ENCODE measurements around the gene TRIM56. TPM values are rescaled to one million over a fixed set of nuclear protein-coding genes. Genes with fewer than 3 reads are reported as not detected.
"Not testable (repeated sequence)": the region's sequence is repeated elsewhere in the genome, so short reads cannot be mapped to it uniquely, and the experiment has no call there.

Gene TRIM56
- polyA plus RNA-seq, 3 donors: 6.7 to 23.1 (median 10.2) TPM

DNA sequence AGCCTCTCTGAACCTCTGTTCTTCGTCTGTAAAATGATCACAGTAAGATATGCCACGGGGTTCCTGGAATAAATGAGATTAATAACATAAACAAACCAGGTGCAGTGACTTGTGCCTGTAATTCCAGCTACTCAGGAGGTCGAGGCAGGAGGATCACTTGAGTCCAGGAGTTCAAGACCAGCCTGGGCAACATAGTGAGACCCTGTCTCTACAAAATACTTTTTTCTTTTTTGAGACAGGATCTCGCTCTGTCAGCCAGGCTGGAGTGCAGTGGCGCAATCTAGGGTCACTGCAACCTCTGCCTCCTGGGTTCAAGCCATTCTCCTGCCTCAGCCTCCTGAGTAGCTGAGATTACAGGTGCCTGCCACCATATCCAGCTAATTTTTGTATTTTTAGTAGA lies 20.0 kb downstream of the TRIM56 start:
- H3K27ac ChIP-seq (ENCODE audit: low read depth, low read length): not testable (repeated sequence)
- WGBS, 3 donors: 73 to 76% (median 73%) methylated on average over 5 of the region's 5 CpGs

DNA sequence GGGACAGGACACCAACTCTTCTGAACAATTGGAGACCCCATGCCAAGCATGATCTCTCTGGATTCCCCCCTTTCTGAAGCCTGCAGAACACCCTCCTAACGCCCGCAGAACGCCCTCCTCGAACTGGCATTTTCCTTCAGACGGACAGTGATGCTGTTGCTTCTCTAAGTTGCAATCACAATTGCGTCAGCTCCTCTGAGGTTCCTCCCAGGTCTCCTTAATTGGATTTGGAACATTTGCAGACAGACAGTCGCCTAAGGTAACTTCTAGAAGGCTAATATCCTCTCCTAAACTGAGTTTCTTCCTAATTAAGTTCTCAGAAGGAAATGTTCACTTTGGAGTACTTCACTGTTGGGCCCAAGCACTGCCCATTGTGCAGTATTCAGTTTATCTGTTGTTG lies 21.1 kb downstream of the TRIM56 start:
- 66 to 88% (median 69%) methylated on average over 7 of the region's 7 CpGs for WGBS, 3 donors
- H3K27ac ChIP-seq (ENCODE audit: low read depth, low read length): no peak overlapping the region

DNA sequence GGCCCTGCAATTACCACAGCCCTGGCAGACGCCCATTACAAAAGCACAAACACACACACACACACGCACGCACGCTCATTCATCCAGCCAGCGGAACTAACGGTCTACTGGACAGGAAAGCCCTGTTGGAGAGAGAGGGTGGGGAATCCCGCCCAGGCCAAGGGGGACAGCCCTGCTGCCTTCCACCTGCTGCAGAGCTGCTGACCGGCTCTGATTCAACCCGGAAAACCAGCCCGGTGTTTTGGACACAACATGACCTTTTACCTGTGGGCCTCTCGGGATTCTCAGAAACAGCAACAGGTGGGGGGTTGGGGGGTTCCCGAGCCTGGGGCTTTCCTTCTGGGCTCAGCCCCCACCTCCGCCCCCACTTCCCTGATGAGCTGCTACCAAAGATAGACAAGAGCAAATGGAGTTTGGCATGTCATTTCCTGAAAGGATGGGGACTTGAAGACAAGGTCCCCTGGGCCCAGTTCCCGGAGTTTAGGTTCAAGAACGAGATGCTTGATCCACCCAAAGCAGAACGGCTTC lies 23.1 kb downstream of the TRIM56 start:
- WGBS, 3 donors: 14 to 44% (median 31%) methylated on average over 16 of the region's 16 CpGs
- no peak overlapping the region for H3K27ac ChIP-seq (ENCODE audit: low read depth, low read length)

DNA sequence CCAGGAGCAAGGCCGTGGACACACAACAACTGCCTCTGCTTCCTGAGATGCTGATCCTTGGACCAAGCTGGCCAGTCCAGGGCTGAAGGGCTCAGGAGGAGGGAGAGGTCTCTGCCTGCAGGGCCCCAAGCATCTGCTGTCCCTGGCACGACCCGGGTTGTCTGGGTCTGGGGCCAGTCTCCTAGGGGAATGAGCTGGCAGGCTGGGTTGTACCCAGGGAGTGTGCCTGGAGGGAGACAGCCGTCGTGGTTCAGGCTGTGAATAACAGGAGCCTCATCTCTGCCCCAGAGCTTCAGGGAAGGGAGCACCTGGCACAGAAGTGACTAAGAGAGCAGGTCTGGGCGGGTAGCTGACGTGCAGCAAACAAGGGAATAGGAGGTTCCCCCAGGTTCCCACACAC lies 23.7 kb downstream of the TRIM56 start:
- H3K27ac ChIP-seq (ENCODE audit: low read depth, low read length): no peak overlapping the region
- 57 to 75% (median 67%) methylated on average over 7 of the region's 7 CpGs for whole genome bisulfite sequencing, 3 donors

DNA sequence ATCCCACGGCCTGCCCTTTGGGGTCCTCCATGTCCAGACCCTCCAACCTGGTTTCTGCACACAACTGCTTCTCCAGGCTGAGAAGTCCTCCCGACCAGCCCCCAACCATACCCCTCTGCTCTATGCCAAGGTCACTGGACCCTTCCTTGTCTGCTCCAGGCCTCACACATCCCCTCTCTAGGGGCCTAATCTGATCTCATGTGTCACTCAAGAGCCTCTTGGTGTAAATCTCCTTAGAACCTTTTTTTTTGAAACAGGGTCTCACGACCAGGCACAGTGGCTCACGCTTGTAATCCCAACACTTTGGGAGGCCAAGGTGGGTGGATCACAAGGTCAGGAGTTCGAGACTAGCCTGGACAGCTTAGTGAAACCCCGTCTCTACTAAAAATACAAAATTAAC lies 24.1 kb downstream of the TRIM56 start:
- 76 to 93% (median 91%) methylated on average over 6 of the region's 6 CpGs for WGBS, 3 donors
- H3K27ac ChIP-seq (ENCODE audit: low read depth, low read length): no peak overlapping the region

DNA sequence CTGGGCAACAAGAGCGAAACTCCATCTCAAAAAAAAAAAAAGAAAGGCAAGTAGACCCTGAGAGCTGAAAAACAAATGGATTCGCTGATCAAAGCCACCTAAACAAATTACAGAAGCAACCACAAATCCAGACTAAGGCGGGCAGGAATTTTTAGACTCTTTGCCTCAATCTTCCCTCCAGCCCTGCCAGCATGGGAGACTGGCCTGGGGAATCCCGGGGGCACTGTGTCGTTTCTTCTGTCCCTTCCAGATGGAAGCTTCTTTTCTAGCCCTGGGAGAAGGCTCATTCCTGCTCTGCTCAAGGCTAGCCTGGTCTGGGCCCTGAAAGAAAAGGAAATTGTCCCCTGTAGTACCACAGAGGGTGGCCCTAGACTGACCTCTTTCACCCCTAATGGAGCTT lies 26.0 kb downstream of the TRIM56 start:
- H3K27ac ChIP-seq (ENCODE audit: low read depth, low read length): no peak overlapping the region
- WGBS, 3 donors: 89 to 95% (median 89%) methylated on average over 4 to 5 of the region's 5 CpGs

DNA sequence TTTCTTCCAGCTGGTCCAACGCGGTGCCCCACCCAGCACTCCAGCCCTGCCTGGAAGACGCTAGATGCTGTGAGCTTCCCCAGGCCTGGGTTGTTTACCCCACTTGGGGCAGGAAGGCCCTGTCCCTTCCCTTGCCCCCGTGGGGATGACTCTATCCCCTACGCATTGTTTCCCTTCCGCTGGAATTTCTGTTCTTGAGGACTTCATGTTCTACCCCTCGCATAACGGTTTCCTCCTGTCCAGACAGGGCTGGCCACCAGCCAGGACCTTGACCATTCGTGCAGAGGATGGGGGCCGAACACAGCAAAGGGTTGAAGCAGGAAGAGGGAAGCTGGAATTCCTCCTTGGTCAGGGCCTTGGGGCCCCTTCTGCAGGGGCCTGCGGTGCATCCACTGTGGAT lies 27.0 kb downstream of the TRIM56 start:
- H3K27ac ChIP-seq (ENCODE audit: low read depth, low read length): no peak overlapping the region
- WGBS, 3 donors: 55 to 64% (median 56%) methylated on average over 11 of the region's 11 CpGs

DNA sequence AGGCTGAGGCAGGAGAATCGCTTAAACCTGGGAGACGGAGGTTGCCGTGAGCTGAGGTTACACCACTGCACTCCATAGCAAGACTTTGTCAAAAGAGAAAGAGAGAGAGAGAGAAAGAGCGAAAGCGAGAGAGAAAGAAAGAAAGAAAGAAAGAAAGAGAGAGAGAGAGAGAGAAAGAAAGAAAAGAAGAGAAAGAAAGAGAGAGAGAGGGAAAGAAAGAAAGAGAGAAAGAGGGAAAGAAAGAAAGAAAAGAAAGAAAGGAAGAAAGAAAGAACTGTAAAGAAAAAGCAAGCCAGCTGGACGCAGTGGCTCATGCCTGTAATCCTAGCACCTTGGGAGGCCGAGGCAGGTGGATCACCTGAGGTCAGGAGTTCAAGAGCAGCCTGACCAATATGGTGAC lies 27.9 kb downstream of the TRIM56 start:
- H3K27ac ChIP-seq (ENCODE audit: low read depth, low read length): not testable (repeated sequence)
- WGBS, 3 donors: 92 to 96% (median 96%) methylated on average over 7 of the region's 7 CpGs

DNA sequence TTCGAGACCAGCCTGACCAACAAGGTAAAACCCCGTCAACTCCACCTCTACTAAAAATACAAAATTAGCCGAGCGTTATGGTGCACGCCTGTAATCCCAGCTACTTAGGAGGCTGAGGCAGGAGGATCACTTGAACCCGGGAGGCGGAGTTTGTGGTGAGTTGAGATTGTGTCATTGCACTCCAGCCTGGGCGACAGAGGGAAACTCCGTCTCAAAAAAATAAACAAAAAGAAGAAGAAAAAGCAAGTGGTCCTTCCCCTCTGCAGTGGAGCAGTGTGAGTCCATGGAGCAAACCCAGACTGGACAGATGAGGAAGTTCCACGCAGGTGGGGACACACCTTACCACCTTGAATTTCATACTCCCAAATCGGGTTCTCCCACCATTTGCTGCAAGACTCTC lies 28.6 kb downstream of the TRIM56 start:
- no peak overlapping the region for H3K27ac ChIP-seq (ENCODE audit: low read depth, low read length)
- 75 to 82% (median 81%) methylated on average over 11 of the region's 11 CpGs for WGBS, 3 donors

DNA sequence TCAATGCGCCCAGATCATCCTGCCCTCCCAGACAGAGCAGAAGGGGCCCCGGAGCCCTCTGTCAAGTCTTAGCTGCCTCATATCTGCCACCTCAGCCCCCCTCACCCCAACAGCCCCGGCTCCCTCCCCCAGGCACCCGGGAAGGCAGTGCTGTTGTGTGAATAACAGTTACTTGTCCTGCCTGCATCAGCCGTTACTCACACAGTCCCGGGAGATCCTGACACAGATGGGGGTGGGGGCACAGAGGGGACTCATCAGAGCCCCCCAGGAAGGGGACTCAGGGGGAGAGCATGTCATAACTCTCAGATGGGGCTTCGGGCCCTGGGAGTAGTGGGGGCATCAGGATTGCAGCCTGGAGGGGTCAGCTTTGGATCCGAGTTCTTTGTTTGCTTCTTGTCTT lies 29.2 kb downstream of the TRIM56 start:
- 52 to 72% (median 66%) methylated on average over 8 of the region's 8 CpGs for WGBS, 3 donors
- no peak overlapping the region for H3K27ac ChIP-seq (ENCODE audit: low read depth, low read length)

DNA sequence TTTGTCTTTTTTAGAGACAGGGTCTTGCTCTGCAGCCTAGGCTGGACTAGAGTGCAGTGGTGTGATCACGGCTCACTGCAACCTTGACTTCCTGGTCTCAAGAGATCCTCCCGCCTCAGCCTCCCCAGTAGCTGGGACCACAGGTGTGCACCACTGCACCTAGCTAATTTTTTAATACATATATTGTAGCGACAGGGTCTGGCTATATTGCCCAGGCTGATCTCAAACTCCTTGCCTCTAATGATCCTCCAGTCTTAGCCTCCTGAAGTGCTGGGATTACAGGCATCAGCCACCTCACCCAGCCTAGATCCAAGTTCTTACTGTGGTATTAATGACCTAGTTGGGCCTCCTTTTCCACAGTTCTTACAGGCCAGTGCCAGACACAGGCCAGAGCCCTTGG lies 29.9 kb downstream of the TRIM56 start:
- H3K27ac ChIP-seq (ENCODE audit: low read depth, low read length): no peak overlapping the region
- 86 to 94% (median 92%) methylated on average over 3 of the region's 3 CpGs for WGBS, 3 donors

DNA sequence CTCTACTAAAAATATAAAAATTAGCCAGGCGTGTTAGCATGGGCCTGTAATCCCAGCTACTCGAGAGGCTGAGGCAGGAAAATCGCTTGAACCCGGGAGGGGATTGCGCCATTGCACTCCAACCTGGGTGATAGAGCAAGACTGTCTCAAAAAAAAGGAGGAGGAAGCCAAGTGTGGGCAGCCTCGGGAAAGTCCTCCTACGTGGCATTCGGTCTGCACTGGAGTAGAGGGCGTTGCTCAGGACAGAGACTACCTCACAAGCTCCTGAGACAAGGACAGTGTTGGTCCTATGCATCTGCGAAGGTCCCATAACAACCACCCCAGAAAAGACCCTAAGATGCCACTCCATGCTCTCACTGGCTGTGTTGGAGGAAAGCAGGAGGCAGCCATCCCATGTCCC lies 31.6 kb downstream of the TRIM56 start:
- WGBS, 3 donors: 69 to 80% (median 73%) methylated on average over 10 of the region's 10 CpGs
- H3K27ac ChIP-seq (ENCODE audit: low read depth, low read length): no peak overlapping the region

DNA sequence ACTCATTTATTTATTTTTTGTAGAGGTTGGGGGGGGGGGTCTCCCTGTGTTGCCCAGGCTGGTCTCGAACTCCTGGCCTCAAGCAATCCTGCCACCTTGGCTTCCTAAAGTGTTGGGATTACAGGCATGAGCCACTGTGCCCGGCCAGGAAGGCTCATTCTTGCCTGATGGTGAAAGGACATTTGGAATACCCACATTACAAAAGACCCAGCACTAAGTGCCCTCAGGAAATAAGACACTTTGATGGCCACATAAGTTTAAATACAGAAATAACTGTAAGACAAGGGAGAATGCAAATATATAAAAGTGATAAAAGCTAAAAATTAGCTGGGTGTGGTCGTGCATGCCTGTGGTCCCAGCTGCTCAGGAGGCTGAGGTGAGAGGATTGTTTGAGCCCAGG lies 33.6 kb downstream of the TRIM56 start:
- WGBS, 3 donors: 84 to 90% (median 89%) methylated on average over 3 of the region's 3 CpGs
- H3K27ac ChIP-seq (ENCODE audit: low read depth, low read length): no peak overlapping the region

DNA sequence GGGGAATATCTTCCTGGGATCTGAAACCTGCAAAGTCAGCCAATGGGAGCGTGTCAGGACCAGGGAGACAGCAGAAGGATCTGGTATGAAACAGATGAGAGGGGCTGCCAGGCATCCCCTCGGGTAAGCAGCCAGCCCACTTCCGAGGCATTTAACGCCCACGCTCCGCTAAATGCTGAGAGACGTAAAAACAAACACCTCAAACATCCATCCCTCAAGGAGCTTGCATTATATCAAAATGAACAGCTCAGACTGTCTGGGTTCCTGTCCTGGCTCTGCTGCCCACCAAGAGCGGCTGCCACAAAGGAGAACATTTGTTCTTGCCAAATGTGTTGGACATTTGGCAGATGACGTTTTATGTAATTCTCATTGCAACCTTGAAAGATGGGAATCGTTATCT lies 34.6 kb downstream of the TRIM56 start:
- no peak overlapping the region for H3K27ac ChIP-seq (ENCODE audit: low read depth, low read length)
- 44 to 70% (median 61%) methylated on average over 10 of the region's 10 CpGs for WGBS, 3 donors

DNA sequence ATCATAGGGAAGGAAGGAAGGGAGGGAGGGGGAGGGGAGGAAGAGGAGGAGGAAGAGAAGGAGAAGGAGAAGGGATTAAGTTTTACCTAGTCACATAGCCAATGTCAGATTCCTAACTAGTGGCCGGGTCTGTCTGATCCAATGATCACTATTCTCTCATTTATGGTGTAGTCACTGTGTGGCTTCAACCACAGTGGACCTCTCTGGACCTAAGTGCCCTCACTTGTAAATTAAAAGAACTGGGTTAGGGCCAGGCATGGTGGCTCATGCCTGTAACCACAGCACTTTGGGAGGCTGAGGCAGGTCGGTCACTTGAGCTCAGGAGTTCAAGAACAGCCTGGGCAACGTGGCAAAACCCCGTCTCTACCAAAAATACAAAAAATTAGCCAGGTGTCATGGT lies 35.0 kb downstream of the TRIM56 start:
- WGBS, 3 donors: 67 to 86% (median 81%) methylated on average over 4 of the region's 4 CpGs
- no peak overlapping the region for H3K27ac ChIP-seq (ENCODE audit: low read depth, low read length)

DNA sequence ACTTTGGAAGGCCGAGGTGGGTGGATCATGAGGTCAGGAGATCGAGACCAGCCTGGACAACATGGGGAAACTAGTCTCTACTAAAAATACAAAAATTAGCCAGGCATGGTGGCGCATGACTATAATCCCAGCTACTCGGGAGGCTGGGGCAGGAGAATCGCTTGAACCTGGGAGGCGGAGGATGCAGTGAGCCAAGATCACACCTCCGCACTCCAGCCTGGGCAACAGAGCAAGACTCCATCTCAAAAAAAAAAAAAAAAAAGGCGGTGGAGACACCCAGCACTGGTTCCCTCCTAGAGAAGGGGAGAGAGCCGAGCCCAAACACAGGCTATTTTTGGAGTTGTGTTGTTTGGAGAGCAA lies 36.3 kb downstream of the TRIM56 start:
- 53 to 72% (median 60%) methylated on average over 8 to 9 of the region's 9 CpGs for WGBS, 3 donors

DNA sequence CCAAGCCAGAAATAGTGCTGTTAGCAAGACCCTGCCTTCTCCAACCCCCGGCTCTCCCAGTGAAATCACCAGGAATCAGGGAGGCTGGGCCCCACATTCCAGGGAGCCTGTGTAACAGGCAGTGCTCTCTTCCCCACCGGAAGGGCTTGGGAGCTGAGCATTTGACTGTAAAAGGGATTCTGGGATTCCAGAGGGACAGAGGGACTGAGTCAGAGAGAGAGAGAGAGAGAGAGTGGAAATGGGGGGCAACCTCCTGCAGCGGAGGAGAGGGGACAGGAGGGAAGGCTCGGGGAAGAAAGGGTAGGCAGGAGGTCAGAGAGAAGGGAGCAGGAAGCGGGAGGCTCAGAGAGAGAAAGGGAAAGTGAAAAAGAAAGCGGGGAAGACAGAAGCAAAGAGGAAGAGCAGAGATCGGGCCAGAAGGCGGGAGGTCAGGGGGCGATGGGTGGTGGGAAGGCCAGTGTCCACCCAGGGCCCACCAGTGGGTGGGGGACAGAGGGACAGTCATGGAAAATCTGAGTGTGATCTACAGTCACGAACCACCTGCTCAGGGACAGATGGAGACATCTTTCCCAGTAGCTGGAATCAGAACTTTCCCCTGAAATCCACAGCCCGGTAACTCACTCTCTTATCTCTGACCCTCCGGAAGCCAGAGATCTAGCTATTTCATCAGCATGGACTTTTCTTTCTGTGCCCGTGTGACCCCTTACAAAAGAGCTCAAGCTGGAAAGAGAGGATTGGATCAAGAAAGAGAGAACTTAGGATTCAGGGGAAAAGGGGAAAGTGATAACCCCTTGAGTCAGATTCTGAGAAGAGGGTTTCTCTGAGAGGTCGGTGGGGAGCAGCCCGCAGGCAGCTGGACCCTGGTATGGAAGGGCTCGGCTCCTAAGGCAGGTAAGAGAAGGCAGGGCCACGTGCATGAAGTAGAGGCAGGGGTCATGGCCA lies 37.0 kb downstream of the TRIM56 start:
- 18 to 29% (median 24%) methylated on average over 16 to 17 of the region's 17 CpGs for WGBS, 3 donors
- peak overlapping the region; percentile 81 for H3K27ac ChIP-seq (ENCODE audit: low read depth, low read length)

More for the DNA sequence above, 36.3 kb downstream of the TRIM56 start:
- not testable (repeated sequence) for H3K27ac ChIP-seq (ENCODE audit: low read depth, low read length)

DNA sequence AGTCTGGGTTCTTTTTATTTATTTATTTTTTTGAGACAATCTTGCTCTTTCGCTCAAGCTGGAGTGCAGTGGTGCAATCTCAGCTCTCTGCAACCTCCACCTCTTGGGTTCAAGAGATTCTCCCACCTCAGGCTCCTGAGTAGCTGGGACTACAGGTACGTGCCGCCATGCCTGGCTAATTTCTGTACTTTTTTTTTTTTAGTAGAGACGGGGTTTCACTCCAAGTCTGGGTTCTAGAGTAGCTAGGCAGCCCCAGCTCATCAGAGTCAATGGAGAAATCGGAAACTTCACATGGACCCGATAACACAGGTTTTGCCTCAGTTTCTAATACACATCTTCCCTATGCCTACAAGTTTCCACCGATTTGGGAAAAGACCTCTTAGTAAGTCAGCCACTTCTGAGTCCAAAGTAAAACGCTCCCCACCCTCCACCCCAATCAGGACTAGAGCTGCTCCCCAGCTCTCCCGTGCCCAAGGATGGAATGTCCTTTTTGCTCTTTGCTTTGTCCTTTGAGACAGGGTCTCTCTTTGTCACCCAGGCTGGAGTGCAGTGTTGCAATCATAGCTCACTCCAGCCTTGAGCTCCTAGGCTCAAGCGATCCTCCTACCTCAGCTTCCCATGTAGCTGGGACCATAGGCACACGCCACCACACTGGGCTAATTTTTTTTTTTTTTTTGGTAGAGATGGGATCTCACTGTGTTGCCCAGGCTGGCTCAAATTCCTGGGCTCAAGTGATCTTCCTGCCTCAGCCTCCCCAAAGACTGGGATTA lies 37.8 kb downstream of the TRIM56 start:
- WGBS, 3 donors: 83 to 93% (median 91%) methylated on average over 11 of the region's 11 CpGs
- H3K27ac ChIP-seq (ENCODE audit: low read depth, low read length): no peak overlapping the region

DNA sequence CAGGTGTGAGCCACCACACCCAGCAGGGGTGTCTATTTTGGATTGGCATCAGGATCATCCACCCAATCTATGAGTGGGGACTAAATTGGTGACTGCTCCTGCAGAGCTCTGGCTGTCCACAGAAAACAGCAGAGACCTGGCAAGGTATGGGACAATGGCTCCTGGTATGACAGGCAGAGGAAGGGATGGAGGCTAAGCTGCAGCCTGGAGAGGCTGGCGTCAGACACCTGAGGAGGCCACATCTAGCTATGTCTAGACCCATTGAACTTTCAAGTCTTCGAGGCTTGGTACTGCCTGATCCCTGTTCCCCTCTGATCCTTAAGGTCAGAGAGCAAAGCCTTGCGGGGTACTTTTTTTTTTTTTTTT lies 38.4 kb downstream of the TRIM56 start:
- WGBS, 3 donors: 82 to 96% (median 90%) methylated on average over 3 of the region's 3 CpGs
- no peak overlapping the region for H3K27ac ChIP-seq (ENCODE audit: low read depth, low read length)

All from adipose tissue (tissue), 3 donors.